Adrenal gland (tissue), 12 donors: Measurements from ENCODE around the gene ATP9B. TPM values are rescaled to one million over a fixed set of nuclear protein-coding genes. Genes with fewer than 3 reads are reported as not detected.
A peak's percentile ranks its signal among the peaks of the same experiment; 100 is the strongest.

Experiments
- DNase-seq, 7 donors: peaks; one replicate each; pipeline ENCODE4 v3.0.0-alpha.2; 2019 to 2020
- H3K27ac ChIP-seq, 5 donors: fragments of 200-600 bp; sonication (generic) in 4 of 5; 1 replicate in 3 of 5; 2 replicates in 2 of 5; pipeline versions ENCODE4 v1.5.1 to v1.8.0; 2016 to 2020; ENCODE audit warnings: mild to moderate bottlenecking in 1 of 5
- H3K27me3 ChIP-seq: fragments of 200-600 bp; 2 replicates; pipeline ENCODE4 v1.8.0; 2021
- H3K36me3 ChIP-seq, 2 donors: fragments of 200-600 bp; replicated peaks in 1 of 2; 1 replicate in 1 of 2; 2 replicates in 1 of 2; pipeline versions ENCODE4 v1.5.1 to v1.8.0; 2018 to 2022
- H3K4me1 ChIP-seq, 2 donors: fragments of 200-600 bp; replicated peaks in 1 of 2; 1 replicate in 1 of 2; 2 replicates in 1 of 2; pipeline versions ENCODE4 v1.5.1 to v1.8.0; 2018 to 2021
- H3K4me3 ChIP-seq, 4 donors: fragments of 200-600 bp; sonication (generic) in 3 of 4; one replicate each; pipeline ENCODE4 v1.5.1; 2016 to 2018
- H3K9me3 ChIP-seq, 3 donors: fragments of 200-600 bp; sonication (generic) in 1 of 3; replicated peaks in 1 of 3; 1 replicate in 2 of 3; 2 replicates in 1 of 3; pipeline versions ENCODE4 v1.5.1 to v1.8.0; 2016 to 2021
- CTCF ChIP-seq, 6 experiments: fragments of 450-650 bp in 4 of 6; fragments of 200-600 bp in 2 of 6; sonication (generic) in 1 of 6; IDR thresholded peaks; 1 replicate in 5 of 6; 2 replicates in 1 of 6; pipeline versions ENCODE4 v1.5.1 to v1.8.0; 2016 to 2021; ENCODE audit warnings: antibody characterized with exemption in 6 of 6, mild to moderate bottlenecking in 2 of 6, moderate library complexity in 1 of 6
- POLR2A ChIP-seq, 2 donors: fragments of 450-650 bp; IDR thresholded peaks; one replicate each; pipeline ENCODE4 v1.6.1; 2017; ENCODE audit warnings: antibody characterized with exemption in 2 of 2, mild to moderate bottlenecking in 2 of 2, moderate library complexity in 1 of 2
- WGBS, 4 donors: extraction: QIAGEN DNeasy Blood & Tissue Kit in 2 of 4; methylation state at CpG; one replicate each; pipeline versions ENCODE4 v1.1.5 to v1.1.7; 2013 to 2017; 5-methylcytosine and 5-hydroxymethylcytosine counted together
- intact Hi-C, 2 donors: fragments of 100-400 bp; cut with DNase I; formaldehyde crosslinking; loops; one replicate each; pipeline versions ENCODE4 v1.14.1 to v1.15.0; 2022 to 2023
- polyA plus RNA-seq, 3 donors: library from polyadenylated mRNA; stranded (reverse); fragments of 200-250 nt in 2 of 3; fragments of 350-450 nt in 1 of 3; fragmentation: Illumina TruSeq in 1 of 3; extraction: RNeasy Lipid Tissue Mini Kit (QIAGEN cat#74804) in 1 of 3; gene quantifications; one replicate each; pipeline ENCODE4 v1.2.3, GENCODE V29; 2013 to 2014
- total RNA-seq, 9 donors: library from RNA; depleted of rRNA in 4 of 9; stranded (reverse); fragments of >200 nt in 4 of 9; fragments of 120-200 nt in 1 of 9; fragmentation: NEBNext Ultra II Directional in 1 of 9; extraction: Animal tissue kit (Norgen Biotek cat#: 25700) in 1 of 9; gene quantifications; one replicate each; pipeline versions ENCODE4 v1.1.0 to v1.2.4, GENCODE V29; 2013 to 2023
- donor health status: healthy with polysubstance abuse.
- donor health status: Bipolar disorder and iron deficiency.
- donor health status: DM: yes; HTN: yes; CAD: no.
- donor health status: DM: no; HTN: no; CAD: no.
- donor health status: DM: no; HTN: no; CAD: no.
- donor health status: DM: yes; HTN: yes; CAD: no.

Gene ATP9B
- total and polyA plus RNA-seq, 12 donors, result 16.3 to 36.0 (median 27.7) TPM

- Histone ChIP-seq H3K9me3 (no peaks in the 10 kb centered on the region), H3K4me3 (no peak overlapping the region), H3K27ac (no peak overlapping the region), H3K27me3 (no peaks in the 10 kb centered on the region), H3K36me3 (no peaks in the 10 kb centered on the region), H3K4me1 (peaks cover 0 to 4% of the 10 kb centered on the region in 2 donors)
- intact Hi-C loops, result no loop called here
- 60 to 78% (median 74%) methylated on average over 11 to 14 of the region's 14 CpGs for WGBS, 4 donors
- DNase-seq, result no peak
- no peak for TF ChIP-seq CTCF (IDR thresholded peaks at IDR 0.05)
- TF ChIP-seq POLR2A (IDR thresholded peaks at IDR 0.05), result no peak
Measured at GRCh38 chr18:79046522-79046921, 22.7 kb upstream of the ATP9B start.

DNA sequence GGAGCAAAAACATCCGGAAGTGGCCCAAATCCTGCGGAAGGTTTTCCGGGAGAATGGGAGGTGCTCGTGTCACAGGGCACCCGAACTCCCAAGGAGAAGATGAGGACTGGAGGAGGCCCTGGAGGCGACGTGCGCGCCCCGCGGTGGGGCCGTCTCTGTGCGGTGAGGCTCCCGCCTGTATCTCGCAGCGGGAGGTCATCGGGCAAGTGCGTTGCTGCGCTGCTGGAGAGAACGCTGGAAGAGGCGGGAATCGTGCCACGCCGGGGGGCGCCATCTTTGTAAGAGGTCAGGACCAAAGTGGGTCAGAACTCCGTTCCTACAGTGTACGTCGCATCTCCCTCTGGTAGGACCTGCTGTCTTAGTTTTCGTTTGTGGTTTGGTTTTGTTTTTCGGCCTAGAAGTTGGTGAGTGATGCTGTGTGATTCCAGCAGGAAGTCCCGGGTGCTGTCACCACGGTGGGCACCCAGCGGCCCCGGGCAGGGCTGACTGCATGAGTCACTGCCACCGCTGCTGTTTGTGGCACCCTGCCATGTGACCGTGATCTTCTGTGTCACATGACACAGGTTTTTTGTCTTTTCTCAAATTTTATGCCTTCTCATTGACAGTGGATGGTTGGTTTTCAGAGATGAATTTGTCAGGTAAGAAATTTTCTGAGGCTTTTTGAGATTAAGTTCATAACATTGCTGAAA, 21.5 kb upstream of the ATP9B start:
- H3K27me3 ChIP-seq, result no peaks in the 10 kb centered on the region
- TF ChIP-seq CTCF (IDR thresholded peaks at IDR 0.05) (no peak), POLR2A (IDR thresholded peaks at IDR 0.05) (no peak)
- H3K4me3 ChIP-seq, result no peak overlapping the region
- peak in 6 of 7 donors; percentile 34 to 67 (median 56) for DNase-seq
- H3K9me3 ChIP-seq, result no peaks in the 10 kb centered on the region
- intact Hi-C loops, result no loop called here
- H3K36me3 ChIP-seq, result no peaks in the 10 kb centered on the region
- H3K4me1 ChIP-seq, result peaks cover 0 to 4% of the 10 kb centered on the region in 2 donors
- H3K27ac ChIP-seq, result no peak overlapping the region
- WGBS, 4 donors, result 86 to 88% (median 87%) methylated on average over 30 to 36 of the region's 36 CpGs

GRCh38 chr18:79048245-79048632, 21.0 kb upstream of the ATP9B start:
- TF ChIP-seq POLR2A (IDR thresholded peaks at IDR 0.05) (no peak), CTCF (IDR thresholded peaks at IDR 0.05) (no peak)
- Histone ChIP-seq H3K9me3 (no peaks in the 10 kb centered on the region), H3K27ac (no peak overlapping the region), H3K36me3 (no peaks in the 10 kb centered on the region), H3K27me3 (no peaks in the 10 kb centered on the region), H3K4me1 (peaks cover 0 to 4% of the 10 kb centered on the region in 2 donors), H3K4me3 (no peak overlapping the region)
- peak in 1 of 7 donors; percentile 25 for DNase-seq
- intact Hi-C loops, result no loop called here
- WGBS, 4 donors, result 75 to 95% (median 86%) methylated on average over 4 to 8 of the region's 8 CpGs

DNA sequence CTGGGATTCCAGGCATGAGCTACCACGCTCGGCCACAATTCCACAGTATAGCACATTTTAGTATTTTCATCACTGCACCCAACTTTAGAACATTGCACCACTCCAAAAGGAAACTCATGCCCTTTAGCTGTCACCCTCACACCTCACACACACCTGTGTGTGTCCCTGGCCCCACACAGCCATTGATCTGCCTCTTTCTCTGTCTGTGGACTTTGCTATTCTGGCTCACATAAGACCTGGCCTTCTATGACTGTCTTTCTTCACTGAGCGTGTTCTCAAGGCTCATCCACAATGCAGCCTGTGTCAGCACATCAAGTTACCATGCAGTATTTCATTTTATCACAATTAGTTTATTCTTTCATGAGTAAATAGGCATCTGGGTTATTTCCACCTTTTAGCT, 19.7 kb upstream of the ATP9B start:
- TF ChIP-seq CTCF (IDR thresholded peaks at IDR 0.05), result no peak
- no peak for TF ChIP-seq POLR2A (IDR thresholded peaks at IDR 0.05)
- WGBS, 4 donors, result 85 to 97% (median 93%) methylated on average over 3 of the region's 3 CpGs
- intact Hi-C loops, result no loop called here
- no peaks in the 10 kb centered on the region for H3K9me3 ChIP-seq
- H3K27me3 ChIP-seq, result no peaks in the 10 kb centered on the region
- H3K36me3 ChIP-seq, result no peaks in the 10 kb centered on the region
- no peak overlapping the region for H3K4me3 ChIP-seq
- H3K27ac ChIP-seq, result no peak overlapping the region
- no peak for DNase-seq
- H3K4me1 ChIP-seq, result peaks cover 0 to 4% of the 10 kb centered on the region in 2 donors
